Body of pancreas (tissue), 4 donors: ENCODE results near the gene GRIK4.

Source experiments
- CTCF ChIP-seq, 7 experiments: fragments of 450-650 bp in 4 of 7; fragments of 200-600 bp in 3 of 7; sonication (generic) in 3 of 7; IDR thresholded peaks; one replicate each; pipeline ENCODE4 v1.5.1; 2016 to 2019; ENCODE audit warnings: antibody characterized with exemption in 7 of 7
- POLR2A ChIP-seq, 3 donors: fragments of 450-650 bp; IDR thresholded peaks; one replicate each; pipeline ENCODE4 v1.6.1; 2016; ENCODE audit warnings: antibody characterized with exemption in 3 of 3, mild to moderate bottlenecking in 2 of 3

GRCh38 chr11:120834686-120835210 is 323.2 kb downstream of the GRIK4 start:
- TF ChIP-seq CTCF (IDR thresholded peaks at IDR 0.05) = no peak
- TF ChIP-seq POLR2A (IDR thresholded peaks at IDR 0.05) = no peak
